ELF-1 (cell line): Measurements from ENCODE around the gene IGSF9B.

Source experiments
- DNase-seq: peaks from one replicate; pipeline ENCODE4 v3.0.0-alpha.2; 2016; ENCODE audit warnings: low read depth, low spot score

The IGSF9B gene

DNA sequence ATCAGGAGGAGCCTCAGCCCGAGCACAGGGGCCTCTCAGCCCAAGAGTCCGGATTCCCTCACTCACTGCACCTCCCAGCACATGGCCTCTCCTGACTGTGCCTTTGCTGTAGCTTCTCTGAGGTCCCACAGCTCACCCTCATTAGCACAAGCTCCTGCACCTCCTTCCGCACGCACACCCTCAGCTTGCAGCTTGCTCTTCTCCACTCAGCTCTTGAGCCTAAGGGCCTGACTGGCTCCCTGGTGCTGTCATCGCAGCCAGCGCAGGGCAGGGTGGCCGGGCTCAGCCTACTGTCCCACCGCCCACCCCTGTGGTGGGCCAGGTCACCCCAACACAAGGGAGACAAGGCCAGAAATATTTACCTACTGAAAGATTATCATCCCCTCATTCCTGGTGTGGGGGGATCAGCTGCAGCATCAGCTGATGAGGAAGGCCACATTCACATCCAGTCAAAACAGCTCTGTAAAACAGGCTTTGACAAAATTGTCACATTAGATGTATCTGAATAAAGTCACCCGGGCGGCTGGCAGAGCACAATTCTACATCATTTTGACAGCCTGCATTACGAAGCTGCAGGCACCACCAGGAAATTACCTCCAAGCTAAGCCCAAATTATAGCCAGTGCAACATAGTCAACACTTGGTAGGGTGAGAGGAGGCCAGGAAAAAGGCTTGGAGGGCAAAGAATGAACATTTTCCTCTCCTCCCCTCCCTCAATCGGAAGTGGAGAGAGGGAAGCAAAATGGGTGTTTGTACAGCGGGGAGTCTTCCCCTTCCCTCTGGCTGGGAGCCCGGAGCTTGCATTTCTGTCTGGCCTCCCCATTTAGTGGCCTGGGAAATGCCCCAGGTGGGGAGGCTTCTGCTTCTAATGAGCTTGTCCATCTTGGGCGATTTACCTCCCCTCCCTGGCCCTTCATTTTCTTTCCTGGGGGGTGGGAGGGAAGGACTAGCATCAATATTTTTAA lies 29.5 kb upstream of the IGSF9B start:
- DNase-seq, result no peak

DNA sequence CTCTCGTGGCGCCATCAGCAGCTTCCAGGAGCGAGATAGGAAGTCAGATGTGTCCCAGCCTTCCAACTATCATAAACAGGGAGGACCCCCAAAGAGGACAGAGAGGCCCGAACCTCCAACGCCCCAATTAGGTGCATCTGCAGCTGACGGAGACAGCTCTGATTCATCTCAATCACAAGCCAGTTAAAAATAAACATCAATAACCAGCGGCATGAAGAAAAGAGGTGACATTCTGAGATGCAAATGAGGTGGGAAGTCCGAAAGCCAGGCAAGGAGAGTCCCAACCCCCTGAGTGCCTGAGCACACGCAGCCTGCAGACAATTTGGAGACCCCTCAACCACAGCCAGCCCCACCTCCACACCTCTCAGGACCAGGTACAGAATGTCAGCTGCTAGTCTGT lies 28.1 kb upstream of the IGSF9B start:
- no peak for DNase-seq

DNA sequence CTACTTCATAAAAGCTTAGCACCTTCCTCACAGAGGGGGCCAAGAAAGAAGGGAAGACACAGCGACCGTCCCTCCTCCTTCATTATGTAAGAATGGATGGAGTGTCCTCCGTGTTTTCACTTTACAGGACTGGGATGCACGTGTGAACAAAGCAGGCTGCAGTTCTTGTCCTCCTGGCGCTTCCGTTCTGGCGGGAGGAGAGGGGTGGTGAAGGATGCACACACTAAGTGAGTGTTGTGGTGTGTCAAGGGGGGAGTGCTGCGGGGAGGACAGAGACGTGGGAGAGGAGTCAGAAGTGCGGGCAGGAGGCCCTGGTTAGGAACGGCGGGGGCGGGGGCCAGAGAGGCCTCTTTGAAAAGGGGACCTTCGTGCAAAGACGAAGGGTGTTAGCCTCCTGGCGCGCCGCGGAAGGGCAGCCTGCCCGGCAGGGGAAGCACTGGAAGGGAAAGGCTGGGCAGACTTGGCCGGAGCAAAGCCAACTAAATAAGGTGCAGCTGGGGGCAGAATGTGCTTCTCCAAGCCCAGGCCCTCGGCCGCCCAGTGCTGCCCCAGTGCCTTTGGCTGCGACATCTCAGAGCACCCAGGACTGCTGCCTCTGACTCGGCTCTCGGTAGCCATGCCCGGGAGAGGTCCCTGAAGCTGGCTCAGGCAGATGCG lies 27.0 kb upstream of the IGSF9B start:
- DNase-seq, result no peak

DNA sequence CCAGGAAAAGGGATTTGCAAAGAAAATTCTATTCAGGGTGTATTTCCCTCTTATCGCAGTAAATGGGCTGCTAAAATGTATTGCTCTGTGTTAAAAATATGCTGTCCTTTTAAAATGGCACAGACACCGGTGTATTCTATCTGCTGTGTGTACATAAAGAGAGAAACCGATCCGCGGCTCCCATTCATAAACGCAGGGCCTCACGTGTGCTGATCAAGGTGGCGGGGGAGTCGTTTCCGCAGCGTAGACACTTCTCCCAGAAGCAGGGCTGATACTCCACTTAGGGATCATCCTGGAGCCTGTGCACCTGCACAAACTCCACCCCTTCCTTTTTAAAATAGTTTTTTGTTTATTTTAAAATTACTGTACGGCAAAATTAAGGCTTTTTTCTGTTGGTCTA lies 26.1 kb upstream of the IGSF9B start:
- no peak for DNase-seq

DNA sequence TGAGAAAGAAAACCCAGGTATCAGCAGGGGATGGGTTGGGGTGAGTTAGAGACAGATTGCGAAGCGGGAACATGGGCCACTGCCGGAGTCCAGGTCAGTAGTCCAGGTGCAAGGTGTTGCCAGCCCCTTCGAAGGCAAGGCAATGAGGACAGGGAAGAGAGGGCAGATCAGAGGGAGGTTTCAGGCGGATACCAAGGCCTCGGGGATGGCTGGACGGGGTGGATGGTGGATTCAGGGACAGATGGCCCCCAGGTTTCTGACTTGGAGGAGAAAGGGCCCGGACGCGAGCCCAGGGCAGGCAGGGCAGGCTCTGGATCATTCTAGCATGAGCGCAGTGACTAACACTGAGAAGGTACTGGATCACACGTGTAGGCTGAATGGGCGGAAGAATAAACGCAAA lies 25.4 kb upstream of the IGSF9B start:
- DNase-seq, result no peak

DNA sequence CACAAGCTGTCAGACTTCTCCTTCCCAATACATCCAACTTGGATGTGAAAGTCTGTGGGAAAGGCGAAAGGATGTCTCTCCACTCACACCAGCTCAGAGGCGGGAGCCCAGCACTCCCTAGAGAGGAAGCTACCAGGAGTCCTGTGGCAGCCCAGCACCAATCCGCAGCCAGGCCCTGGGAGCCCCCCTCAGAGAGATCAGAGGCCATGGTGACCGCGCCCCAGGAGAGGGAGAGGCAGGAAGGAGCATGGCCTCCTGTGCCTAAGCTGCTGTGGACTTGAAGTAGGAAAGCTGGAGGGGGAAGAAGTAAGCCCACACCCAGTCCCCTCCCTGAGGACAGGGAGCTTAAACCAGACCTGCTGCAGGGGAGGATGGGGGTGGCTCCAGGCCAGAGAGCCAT lies 24.4 kb upstream of the IGSF9B start:
- no peak for DNase-seq

DNA sequence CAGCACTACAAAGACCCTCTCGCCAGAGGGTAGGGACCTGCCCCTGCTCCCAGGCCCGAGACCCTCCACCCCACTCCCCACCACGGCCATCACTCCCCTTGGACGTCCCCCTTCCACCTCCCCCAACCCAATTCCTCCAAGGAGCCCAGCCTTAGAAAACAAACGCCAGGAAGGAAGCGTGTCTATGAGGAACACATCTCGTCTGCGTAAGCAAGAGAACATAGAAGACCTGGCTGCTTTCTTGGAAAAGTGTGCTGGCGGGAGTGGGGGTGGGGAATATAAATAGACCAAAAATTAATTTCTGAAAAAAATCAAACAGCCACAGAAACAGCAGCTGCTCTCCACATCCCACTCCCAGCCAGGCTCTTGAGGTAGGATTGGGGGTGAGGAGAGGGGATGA lies 23.9 kb upstream of the IGSF9B start:
- no peak for DNase-seq

DNA sequence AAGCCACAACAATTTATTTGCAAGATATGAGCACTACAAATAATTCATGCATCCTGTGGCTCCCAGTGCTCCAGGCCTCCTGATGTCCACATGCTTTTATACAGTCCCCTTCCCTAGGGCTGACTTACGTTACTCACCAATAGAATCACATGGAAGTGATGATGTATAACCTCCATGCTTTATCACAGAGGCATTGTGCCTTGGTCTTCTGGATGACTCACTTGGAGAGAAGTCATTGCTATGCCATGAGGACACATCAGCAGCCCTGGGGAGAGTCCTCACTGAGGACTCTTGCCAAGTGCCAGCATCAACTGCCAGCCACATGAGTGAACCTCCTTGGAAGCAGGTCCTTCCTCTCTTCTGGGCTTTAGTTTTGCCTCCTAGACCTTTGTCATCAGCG lies 22.0 kb upstream of the IGSF9B start:
- no peak for DNase-seq

DNA sequence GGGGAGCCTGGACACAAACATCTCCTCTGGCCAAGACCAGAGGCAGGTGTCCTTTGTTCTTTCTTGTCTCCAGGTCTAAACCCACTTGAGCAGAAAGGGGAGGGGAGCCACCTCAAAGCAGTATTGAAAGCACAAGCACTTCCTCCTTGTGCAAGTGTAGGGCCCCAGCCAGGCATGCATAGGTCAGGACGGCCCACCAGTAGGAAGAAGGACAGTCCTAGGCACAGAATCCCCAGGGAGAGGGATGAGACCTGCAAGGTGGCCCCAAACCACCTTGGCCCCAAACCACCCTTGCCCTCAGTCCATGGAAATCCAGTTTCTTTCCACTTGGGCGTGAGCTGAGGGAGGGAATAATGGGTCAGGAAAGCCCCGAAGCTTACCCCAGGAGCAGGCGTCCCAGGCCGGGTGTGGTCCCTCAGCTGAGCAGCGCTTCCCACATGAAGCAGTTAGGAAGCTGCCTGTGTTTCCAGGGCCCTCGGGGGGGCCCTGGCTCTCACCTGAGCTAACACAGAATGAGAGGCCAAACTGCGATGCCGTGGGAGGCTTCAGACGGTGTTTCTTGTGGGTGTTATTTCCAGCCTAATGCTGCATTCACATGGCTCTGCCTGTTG lies 20.4 kb upstream of the IGSF9B start:
- DNase-seq, result no peak

DNA sequence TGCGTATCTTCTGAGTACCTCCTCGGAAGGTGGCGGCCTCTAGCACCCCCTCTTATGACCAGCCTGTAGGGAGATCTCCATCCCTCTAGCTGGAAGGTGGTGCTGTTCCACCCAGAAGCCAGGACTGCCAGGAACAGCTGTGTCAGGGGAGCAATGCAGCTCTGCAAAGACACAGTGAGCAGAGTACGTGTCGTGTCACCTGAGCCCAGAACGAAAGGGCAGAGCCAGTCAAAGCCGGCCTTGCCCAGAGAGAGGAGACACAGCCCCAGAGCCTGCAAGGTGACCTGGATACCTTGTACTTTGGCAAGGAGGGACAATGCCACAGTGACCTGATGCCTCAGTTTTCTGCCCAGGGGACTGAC lies 18.7 kb upstream of the IGSF9B start:
- DNase-seq, result no peak

DNA sequence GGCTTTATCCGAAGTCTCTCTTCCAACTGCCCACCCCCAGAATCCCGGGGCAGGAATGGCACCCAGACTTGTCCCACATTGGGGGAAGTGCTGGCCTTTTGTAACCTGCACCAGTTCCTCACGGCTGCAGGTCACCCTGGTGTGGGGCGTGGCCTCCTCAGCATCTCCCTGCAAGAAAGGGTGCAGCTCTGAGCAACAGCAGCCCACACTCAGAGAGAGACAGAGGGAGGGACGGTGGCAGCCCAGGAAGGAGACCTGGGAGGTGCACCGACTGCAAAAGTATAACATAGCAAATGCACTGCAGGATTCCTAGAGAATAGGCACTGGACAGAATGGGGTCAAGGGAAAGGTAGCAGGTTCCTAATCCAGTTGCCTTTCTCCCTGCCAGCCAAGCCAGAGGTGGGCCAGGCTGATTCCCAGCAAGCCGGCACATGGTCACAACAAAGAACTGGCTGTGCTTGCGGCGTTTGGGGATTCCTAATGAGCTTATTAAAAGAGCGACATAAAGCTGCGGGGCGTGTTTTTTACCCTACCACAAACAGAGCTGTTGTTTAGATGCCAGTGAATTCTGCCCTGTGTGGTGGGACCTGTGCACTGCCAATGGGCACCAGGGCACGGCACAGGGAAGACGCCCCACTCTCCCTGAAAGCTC lies 18.2 kb upstream of the IGSF9B start:
- DNase-seq, result no peak

DNA sequence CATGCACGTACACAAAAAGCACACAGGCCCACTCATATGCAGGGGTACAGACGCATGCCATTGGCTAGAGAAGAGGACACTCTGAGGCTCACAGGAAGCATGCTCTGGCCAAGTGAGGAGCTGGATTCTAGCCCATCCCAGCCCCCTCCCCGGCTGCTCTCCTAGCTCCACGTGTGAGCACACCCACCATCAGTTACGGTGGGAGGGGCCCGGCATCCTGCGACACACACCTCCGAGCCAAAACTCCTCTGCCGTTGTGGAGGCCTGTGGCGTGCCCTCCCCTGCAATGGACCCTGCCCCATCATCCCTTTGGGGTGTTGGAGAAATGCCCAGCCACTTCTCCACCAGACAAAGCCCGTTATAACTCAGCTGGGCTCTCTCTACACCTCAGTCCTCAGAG lies 15.1 kb upstream of the IGSF9B start:
- DNase-seq, result no peak

DNA sequence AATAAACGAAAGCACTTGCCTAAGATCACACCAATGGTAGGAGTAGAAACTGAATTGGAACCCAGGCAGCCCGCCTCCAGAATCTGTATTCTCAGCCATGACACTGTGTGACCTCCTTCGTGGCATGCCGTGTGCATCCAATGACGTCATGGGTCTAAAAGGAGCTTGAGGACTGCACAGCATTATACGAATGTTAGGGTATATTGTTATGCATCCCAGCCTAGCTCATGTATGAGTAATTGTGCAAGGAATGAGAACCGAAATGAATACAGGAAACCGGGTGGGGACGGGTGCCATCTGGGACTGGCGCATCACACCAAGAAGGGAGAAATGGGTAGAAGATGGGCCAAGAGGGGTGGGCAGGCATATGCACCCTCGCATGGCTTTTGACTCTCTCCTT lies 12.3 kb upstream of the IGSF9B start:
- DNase-seq, result no peak

DNA sequence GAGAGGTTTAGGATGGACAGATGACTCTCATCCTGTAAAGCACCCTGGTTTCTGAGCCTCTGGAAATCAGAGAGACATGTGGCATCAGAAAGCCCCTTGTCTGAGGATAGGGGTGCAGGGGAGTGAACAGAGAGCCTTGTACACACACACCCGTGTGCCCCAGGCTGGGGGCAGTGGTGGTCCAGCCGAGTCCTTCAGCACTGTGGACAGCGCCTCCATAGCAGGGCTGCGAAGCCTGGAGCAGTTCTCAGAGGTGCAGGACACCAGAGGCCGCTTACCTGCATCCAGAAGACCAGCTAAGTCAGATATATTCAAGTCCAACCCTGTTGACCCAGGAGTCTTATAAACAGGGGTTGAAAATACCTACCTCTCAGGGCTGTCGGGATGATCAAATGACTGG lies 11.5 kb upstream of the IGSF9B start:
- DNase-seq, result peak; percentile 59

DNA sequence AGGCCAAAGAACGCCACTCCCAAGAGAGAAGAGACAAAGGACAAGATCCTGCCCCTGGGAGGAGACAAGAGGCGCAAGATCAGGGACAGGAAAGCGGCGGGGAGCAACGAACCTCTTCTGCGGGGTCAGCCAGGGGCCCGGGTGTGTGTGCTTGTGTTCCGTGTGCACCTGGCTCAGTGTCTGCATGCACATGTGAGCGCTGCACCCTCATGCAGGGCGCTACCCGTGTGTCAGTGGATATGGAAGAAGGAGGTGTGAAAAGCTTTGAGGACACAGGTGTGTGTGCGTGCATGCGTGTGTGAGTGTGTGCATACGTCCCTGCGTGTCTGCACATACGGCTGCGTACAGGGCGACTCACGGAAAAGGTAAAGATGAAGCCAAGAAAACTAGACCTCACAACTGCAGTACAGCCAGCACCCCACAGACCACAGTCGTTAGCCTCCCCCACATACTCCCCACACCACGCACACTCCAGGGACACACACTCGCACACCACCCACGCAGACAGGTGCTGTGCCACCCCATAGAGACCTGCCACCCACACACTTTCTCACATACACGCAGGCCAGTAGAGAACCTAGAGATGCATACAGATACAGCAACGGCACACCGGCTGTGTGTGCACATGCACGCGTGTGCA lies 11.0 kb upstream of the IGSF9B start:
- DNase-seq, result no peak

DNA sequence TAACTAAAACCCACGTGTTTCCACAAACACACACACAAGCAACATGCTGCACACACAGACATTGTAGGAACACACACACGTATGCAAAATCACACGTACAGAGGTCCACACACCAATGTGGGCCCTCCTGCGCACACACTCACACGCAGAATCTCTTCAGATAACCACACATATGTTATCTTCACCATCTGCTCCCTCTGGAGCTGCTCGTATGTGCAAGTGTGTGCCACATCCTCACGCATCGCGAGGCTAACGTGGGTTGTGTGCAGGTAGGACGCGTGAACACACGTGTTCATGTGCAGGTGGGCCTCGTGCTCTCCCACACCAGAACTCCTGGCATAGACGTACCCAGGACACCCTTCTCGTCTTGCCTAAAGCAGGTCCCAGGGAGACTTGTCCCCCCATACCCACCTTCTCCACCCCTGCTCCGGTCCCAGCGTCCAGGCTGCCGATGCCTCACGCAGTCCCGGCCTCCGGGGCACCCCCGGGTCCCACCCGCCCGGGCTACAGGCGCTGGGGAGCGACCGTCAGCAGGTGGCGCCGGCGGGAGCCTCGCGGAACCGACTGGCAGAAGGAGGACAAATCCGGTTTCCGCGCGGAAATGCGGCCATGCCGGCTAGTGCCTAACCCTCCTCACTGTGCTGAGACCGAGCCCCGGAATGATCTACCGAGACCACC lies 10.3 kb upstream of the IGSF9B start:
- peak; percentile 69 for DNase-seq

DNA sequence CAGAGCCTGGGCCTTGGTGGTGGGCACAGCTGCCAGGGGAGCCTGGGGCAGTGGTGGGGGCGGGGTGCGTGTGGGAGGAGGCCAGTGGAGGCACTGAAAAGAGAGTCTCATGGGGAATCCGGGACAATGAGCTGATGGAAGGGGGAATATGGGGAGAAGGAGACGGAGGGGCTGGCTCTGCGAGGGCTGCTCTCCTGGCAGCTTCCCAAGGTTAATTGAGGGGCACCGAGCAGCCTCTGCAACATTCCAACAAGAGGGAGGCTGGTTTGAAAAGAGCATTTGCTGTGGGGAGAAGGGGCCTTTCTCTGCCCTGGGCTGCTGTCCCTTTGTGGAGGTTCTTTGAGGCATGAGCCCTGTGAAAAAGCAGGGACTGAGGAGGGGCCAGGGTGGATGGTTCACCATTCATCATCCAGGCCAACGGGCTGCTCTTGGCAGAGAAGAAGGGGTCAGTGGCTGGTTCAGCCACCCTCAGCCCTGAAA lies 9.4 kb upstream of the IGSF9B start:
- DNase-seq, result no peak

DNA sequence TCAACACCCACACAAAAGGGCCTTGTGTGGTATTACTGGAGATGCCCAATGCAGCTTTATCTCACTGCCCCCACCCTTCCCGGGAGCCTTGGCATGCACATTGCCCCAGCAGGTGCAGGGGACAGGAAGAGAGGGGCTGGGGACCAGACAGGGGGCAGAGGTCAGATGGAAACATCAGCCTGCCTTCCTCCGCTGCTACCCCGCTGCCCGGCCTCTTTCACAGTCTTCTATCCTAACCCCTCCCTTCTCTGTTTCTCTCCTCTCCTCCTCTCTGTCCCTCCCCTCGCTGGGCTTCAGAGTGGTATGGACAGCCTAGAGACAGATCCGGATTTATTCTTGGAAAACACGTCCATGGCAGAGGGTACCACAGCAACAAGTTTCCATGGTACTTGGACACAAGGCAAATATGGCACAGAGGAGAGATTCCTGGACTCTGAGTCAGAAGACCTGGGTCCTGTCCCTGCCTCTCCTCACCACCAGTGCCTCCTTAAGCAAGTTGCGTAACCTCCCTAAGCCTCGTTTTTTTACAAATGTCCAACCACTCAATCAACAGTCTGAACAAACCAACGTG lies 8.3 kb upstream of the IGSF9B start:
- no peak for DNase-seq

DNA sequence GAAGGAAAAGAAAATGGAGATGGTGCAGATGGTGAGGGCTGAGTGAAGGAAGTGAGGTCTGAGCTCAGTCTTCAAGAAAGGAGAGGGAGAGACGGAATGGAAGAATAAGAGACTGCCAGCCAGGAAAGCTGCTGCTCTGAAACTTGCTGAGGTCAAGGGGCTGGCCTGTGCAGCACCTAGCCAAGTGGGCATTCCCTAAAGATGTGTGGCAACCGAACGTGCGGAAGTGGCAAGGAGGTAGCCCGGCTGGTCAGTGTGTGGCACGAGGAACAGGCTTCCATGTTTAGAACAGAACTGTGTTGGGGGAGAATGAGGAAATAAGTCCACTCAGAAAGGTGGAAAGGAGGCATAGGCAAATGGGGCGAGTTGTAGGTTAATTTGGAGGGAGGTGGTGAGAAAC lies 7.6 kb upstream of the IGSF9B start:
- no peak for DNase-seq

DNA sequence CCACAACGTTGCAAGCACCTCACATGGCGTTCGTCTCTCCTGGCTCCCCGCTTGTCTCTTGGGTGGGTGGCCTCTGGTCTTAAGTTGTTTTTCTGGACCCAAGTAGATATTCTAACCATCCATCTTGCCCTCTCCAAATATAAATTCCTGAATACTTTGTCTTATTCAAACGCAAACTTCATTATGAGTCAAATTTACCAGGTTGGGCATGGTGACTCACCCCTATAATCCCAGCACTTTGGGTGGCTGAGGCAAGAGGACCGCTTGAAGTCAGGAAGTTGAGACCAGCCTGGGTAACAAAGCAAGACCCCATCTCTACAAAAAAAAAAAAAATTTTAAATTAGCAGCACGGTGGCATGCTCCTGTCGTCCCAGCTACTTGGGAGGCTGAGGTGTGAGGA lies 5.1 kb upstream of the IGSF9B start:
- DNase-seq, result no peak

DNA sequence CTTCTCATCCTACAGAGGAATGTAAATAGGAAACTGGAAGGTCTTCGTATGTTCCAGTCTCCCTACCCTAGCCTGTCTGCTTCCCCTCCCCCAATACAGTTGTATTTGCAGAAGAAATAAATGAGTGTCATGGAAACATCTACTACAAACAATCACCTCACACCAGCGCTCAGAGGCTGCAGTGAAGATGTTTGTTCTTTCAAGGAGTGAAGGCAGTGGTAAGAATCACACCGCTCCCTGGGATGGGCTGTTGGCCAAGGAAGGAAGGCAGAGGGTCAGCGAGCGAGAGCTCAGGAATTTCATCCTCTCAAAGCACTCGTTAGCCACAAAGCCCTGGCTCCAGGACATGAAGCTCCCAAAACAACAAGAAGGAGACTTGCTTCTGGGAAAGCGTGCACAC lies 1.1 kb upstream of the IGSF9B start:
- peak; percentile 22 for DNase-seq
